Measurements from ENCODE around the gene SEMA4G.

The SEMA4G gene

GRCh38 chr10:100983868-100984671 lies 14.8 kb downstream of the SEMA4G start:
- Histone ChIP-seq H3K4me1 (0 out of 2 replicates have a peak, but pooled peaks cover 3% of the 10 kb centered on the region), H3K36me3 (peaks cover 16% of the 10 kb centered on the region), H3K9me3 (no peaks in the 10 kb centered on the region), H3K4me3 (ENCODE audit: low read depth, low read length) (no peak overlapping the region), H3K27me3 (no peaks in the 10 kb centered on the region)
- DNase-seq, result no peak
- no peak for TF ChIP-seq CTCF (IDR thresholded peaks at IDR 0.05; ENCODE audit: low read depth, low read length)

- Histone ChIP-seq H3K4me3 (ENCODE audit: low read depth, low read length) (no peak overlapping the region), H3K4me1 (0 out of 2 replicates have a peak, but pooled peaks cover 3% of the 10 kb centered on the region), H3K9me3 (no peaks in the 10 kb centered on the region), H3K36me3 (peaks cover 22% of the 10 kb centered on the region), H3K27me3 (no peaks in the 10 kb centered on the region)
- no peak for TF ChIP-seq CTCF (IDR thresholded peaks at IDR 0.05; ENCODE audit: low read depth, low read length)
- no peak for DNase-seq
Observed at GRCh38 chr10:100984672-100985177, 15.4 kb downstream of the SEMA4G start.

GRCh38 chr10:100985336-100985735 lies 16.0 kb downstream of the SEMA4G start:
- Histone ChIP-seq H3K36me3 (peaks cover 28% of the 10 kb centered on the region), H3K4me1 (0 out of 2 replicates have a peak, but pooled peaks cover 3% of the 10 kb centered on the region), H3K4me3 (ENCODE audit: low read depth, low read length) (no peak overlapping the region), H3K27me3 (no peaks in the 10 kb centered on the region), H3K9me3 (no peaks in the 10 kb centered on the region)
- no peak for TF ChIP-seq CTCF (IDR thresholded peaks at IDR 0.05; ENCODE audit: low read depth, low read length)
- no peak for DNase-seq

GRCh38 chr10:100986623-100986951 lies 17.3 kb downstream of the SEMA4G start:
- no peak for DNase-seq
- H3K36me3 ChIP-seq, result peaks cover 38% of the 10 kb centered on the region
- H3K4me1 ChIP-seq, result 0 out of 2 replicates have a peak, but pooled peaks cover 3% of the 10 kb centered on the region
- no peak for TF ChIP-seq CTCF (IDR thresholded peaks at IDR 0.05; ENCODE audit: low read depth, low read length)
- no peaks in the 10 kb centered on the region for H3K27me3 ChIP-seq
- H3K4me3 ChIP-seq (ENCODE audit: low read depth, low read length), result peak overlapping the region; percentile 86
- no peaks in the 10 kb centered on the region for H3K9me3 ChIP-seq

- Histone ChIP-seq H3K27me3 (no peaks in the 10 kb centered on the region), H3K4me1 (0 out of 2 replicates have a peak, but pooled peaks cover 3% of the 10 kb centered on the region), H3K9me3 (no peaks in the 10 kb centered on the region), H3K4me3 (ENCODE audit: low read depth, low read length) (peak within 1 kb of the TSS; percentile 86), H3K36me3 (peaks cover 38% of the 10 kb centered on the region)
- DNase-seq, result peak; percentile 84
- TF ChIP-seq CTCF (IDR thresholded peaks at IDR 0.05; ENCODE audit: low read depth, low read length), result no peak
Observed at GRCh38 chr10:100986952-100987684, 17.8 kb downstream of the SEMA4G start, which contains the start of the genes MRPL43 and TWNK. Gene MRPL43, minus strand, starts transcription at chr10:100987497. Its CDS starts 54 bp downstream, at chr10:100987443. Gene TWNK, plus strand, starts transcription at chr10:100987543. Its CDS starts 668 bp downstream, at chr10:100988211.

All from BE2C (cell line).